Breast epithelium (tissue), 4 donors: ENCODE measurements around the gene YTHDF1. TPM values are rescaled to one million over a fixed set of nuclear protein-coding genes. Genes with fewer than 3 reads are reported as not detected.
"Not testable (repeated sequence)": the region's sequence is repeated elsewhere in the genome, so short reads cannot be mapped to it uniquely, and the experiment has no call there.

ENCODE experiments used
- DNase-seq, 2 donors: peaks; one replicate each; pipeline ENCODE4 v3.0.0-alpha.2; 2019; ENCODE audit warnings: low spot score in 2 of 2
- H3K27ac ChIP-seq, 2 donors: fragments of 200-600 bp; sonication (generic) in 1 of 2; one replicate each; pipeline ENCODE4 v1.5.1; 2016 to 2019; ENCODE audit warnings: mild to moderate bottlenecking in 1 of 2
- H3K27me3 ChIP-seq, 2 donors: fragments of 200-600 bp; sonication (generic) in 1 of 2; one replicate each; pipeline versions ENCODE4 v1.5.1 to v1.6.0; 2017 to 2019; ENCODE audit warnings: control low read depth in 1 of 2, mild to moderate bottlenecking in 1 of 2
- H3K36me3 ChIP-seq: fragments of 200-600 bp; one replicate; pipeline ENCODE4 v1.5.1; 2019
- H3K4me1 ChIP-seq, 2 donors: fragments of 200-600 bp; sonication (generic); one replicate each; pipeline ENCODE4 v1.5.1; 2016 to 2019; ENCODE audit warnings: control low read depth in 1 of 2
- H3K4me3 ChIP-seq, 3 donors: fragments of 200-600 bp; sonication (generic); 1 replicate in 2 of 3; 2 replicates in 1 of 3; pipeline ENCODE4 v1.5.1; 2016 to 2019; ENCODE audit warnings: mild to moderate bottlenecking in 3 of 3, moderate library complexity in 2 of 3
- H3K9me3 ChIP-seq, 2 donors: fragments of 200-600 bp; sonication (generic) in 1 of 2; one replicate each; pipeline ENCODE4 v1.5.1; 2016 to 2019; ENCODE audit warnings: control low read depth in 1 of 2
- POLR2A ChIP-seq: fragments of 450-650 bp; IDR thresholded peaks from one replicate; pipeline ENCODE4 v1.6.1; 2016; ENCODE audit warnings: antibody characterized with exemption, mild to moderate bottlenecking, moderate library complexity
- POLR2AphosphoS5 ChIP-seq, 3 donors: sonication (generic); formaldehyde crosslinking; IDR thresholded peaks; one replicate each; pipeline ENCODE4 v1.6.1; 2017; ENCODE audit warnings: antibody characterized with exemption in 3 of 3
- intact Hi-C: fragments of 100-400 bp; cut with DNase I; formaldehyde crosslinking; loops from one replicate; pipeline ENCODE4 v1.15.1; 2023; ENCODE audit warnings: low total_unique reads
- total RNA-seq, 3 donors: library from RNA; depleted of rRNA; stranded (reverse); fragments of >200 nt; gene quantifications; one replicate each; pipeline ENCODE4 v1.1.0, GENCODE V29; 2016
- TF ChIP-seq, protein P1 (sequence below), 3 donors: fragments of 450-650 bp; IDR thresholded peaks; one replicate each; pipeline ENCODE4 v1.5.1; 2016 to 2017; ENCODE audit warnings: antibody characterized with exemption in 3 of 3, mild to moderate bottlenecking in 3 of 3, moderate library complexity in 3 of 3

The YTHDF1 gene
- total RNA-seq, 3 donors from 2014 or later, result 23.0 to 32.8 (median 28.2) TPM

DNA sequence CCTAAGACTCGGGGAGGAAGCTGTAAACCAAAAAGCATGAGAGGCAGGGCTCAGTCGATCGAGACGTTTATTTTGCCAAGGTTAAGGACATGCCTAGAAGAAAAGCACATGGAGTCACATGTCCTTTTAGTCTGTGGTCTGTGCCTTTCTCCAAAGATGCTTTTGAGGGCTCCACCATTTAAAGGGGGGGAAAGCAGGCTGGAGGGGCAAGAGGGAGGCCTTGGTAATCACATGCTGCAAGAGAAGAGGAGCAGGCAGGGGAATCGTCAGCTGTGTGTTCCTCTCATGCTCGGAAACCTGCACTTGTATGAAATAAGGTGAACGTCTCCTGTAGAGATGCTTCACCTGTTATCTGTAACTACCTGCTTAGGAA lies 9.1 kb upstream of the YTHDF1 start:
- TF ChIP-seq POLR2A, result no peak
- no peak for TF ChIP-seq POLR2AphosphoS5 (IDR thresholded peaks at IDR 0.05)
- TF ChIP-seq, protein P1, sequence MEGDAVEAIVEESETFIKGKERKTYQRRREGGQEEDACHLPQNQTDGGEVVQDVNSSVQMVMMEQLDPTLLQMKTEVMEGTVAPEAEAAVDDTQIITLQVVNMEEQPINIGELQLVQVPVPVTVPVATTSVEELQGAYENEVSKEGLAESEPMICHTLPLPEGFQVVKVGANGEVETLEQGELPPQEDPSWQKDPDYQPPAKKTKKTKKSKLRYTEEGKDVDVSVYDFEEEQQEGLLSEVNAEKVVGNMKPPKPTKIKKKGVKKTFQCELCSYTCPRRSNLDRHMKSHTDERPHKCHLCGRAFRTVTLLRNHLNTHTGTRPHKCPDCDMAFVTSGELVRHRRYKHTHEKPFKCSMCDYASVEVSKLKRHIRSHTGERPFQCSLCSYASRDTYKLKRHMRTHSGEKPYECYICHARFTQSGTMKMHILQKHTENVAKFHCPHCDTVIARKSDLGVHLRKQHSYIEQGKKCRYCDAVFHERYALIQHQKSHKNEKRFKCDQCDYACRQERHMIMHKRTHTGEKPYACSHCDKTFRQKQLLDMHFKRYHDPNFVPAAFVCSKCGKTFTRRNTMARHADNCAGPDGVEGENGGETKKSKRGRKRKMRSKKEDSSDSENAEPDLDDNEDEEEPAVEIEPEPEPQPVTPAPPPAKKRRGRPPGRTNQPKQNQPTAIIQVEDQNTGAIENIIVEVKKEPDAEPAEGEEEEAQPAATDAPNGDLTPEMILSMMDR (IDR thresholded peaks at IDR 0.05), result no peak
- H3K27ac ChIP-seq, result no peak overlapping the region
- no peak for DNase-seq
- intact Hi-C loops, result no loop called here
- peaks cover 0 to 9% of the 10 kb centered on the region in 2 donors for H3K27me3 ChIP-seq
- H3K36me3 ChIP-seq, result no peaks in the 10 kb centered on the region
- no peaks in the 10 kb centered on the region for H3K9me3 ChIP-seq
- H3K4me3 ChIP-seq, result no peak overlapping the region
- H3K4me1 ChIP-seq, result no peaks in the 10 kb centered on the region

DNA sequence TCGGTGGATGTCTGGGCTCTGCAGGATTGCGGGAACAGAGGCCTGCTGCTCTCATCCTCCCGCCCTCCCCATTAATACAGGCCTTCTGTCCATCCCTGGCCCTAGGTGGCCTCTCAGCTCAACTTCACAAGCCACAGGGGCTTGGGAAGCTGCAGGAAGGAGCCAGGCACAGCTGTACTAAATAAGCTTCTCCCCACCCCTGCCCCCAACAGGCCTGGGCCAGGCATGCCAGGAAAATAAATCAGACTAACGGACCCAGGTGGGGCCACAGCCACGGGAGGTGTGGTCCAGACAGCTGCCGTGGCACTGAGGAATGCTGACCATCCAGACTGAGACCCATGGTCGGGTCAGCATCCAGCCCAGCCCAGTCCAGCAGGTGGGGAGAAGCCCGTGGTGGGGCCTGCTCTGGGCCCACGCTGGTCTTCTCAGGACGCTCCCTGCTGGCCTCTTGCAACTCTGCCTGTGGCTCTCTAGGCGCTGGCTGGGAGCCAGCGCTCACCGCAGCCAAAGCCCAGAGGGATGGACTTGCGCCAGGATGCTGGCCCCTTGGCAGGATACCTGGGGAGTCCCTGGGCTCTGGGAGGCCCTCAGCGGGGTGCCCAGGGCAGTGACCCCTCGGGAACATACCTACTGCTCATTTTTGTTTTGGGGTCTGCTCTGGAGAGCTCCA lies 8.6 kb upstream of the YTHDF1 start:
- DNase-seq, result no peak
- Histone ChIP-seq H3K27ac (no peak overlapping the region), H3K27me3 (peaks cover 0 to 8% of the 10 kb centered on the region in 2 donors), H3K36me3 (no peaks in the 10 kb centered on the region), H3K4me1 (no peaks in the 10 kb centered on the region), H3K9me3 (no peaks in the 10 kb centered on the region), H3K4me3 (no peak overlapping the region)
- intact Hi-C loops, result no loop called here
- TF ChIP-seq POLR2AphosphoS5 (IDR thresholded peaks at IDR 0.05) (no peak), POLR2A (no peak)
- TF ChIP-seq, protein P1 (IDR thresholded peaks at IDR 0.05), result no peak

DNA sequence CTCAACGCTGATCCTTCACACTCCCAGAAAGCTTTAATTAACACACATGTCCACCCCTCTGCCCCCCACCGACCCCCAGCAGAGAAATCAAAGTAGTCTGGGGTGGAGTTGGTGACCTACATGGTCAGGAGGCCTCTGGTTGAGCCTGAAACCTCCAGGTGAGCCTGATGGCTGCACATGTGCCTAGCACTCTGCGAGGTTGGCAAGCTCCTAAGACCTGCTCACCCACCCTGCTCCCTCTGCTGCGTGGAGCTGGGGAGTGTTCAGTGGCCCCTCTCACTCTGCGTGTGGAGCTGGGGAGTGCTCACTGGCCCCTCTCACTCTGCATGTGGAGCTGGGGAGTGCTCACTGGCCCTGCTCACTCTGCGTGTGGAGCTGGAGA lies 7.9 kb upstream of the YTHDF1 start:
- no peak overlapping the region for H3K27ac ChIP-seq
- no peaks in the 10 kb centered on the region for H3K9me3 ChIP-seq
- no peaks in the 10 kb centered on the region for H3K36me3 ChIP-seq
- no peaks in the 10 kb centered on the region for H3K4me1 ChIP-seq
- H3K4me3 ChIP-seq, result no peak overlapping the region
- TF ChIP-seq POLR2A (no peak), POLR2AphosphoS5 (IDR thresholded peaks at IDR 0.05) (no peak)
- TF ChIP-seq, protein P1 (IDR thresholded peaks at IDR 0.05), result no peak
- peaks cover 0 to 1% of the 10 kb centered on the region in 2 donors for H3K27me3 ChIP-seq
- no peak for DNase-seq
- intact Hi-C loops, result no loop called here

DNA sequence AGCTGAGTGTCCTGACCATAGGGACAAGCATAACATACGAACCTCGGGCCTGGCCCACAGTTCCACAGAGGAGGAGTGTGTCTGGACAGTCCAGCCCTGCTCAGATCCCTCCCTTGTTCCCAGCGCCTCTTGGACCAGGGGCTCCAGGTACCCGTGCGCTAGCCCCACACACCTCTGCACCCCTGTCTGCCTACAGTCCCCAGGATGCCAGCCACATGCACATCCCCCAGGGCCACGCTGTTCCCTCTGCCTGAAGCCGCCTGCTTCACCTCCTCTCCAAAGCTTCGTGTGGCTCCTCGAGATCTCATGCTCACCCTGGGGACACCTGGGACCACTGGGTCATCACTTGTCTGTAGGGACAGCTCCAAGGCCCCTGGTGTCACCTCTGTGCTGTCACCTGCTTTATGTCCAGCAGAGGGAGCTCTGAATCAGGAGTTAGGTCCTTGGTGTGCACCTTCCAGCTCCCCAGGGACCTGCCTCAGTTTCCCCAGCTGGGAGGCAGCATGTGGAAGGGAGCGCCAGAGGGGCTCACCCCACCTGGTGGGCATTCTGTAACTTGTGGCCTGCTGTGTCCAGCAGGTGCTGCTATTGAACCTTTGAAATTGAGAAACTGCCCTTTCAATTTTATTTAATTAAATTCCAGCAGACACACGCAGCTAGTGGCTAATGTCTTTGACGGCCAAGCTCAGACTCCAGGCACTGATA lies 7.3 kb upstream of the YTHDF1 start:
- TF ChIP-seq, protein P1 (IDR thresholded peaks at IDR 0.05), result peak in 2 of 3 donors; percentile 35 to 45
- TF ChIP-seq POLR2AphosphoS5 (IDR thresholded peaks at IDR 0.05), result no peak
- Histone ChIP-seq H3K27ac (no peak overlapping the region), H3K9me3 (no peaks in the 10 kb centered on the region), H3K36me3 (no peaks in the 10 kb centered on the region), H3K4me3 (no peak overlapping the region), H3K4me1 (no peaks in the 10 kb centered on the region), H3K27me3 (no peaks in the 10 kb centered on the region)
- intact Hi-C loops, result no loop called here
- DNase-seq, result no peak

DNA sequence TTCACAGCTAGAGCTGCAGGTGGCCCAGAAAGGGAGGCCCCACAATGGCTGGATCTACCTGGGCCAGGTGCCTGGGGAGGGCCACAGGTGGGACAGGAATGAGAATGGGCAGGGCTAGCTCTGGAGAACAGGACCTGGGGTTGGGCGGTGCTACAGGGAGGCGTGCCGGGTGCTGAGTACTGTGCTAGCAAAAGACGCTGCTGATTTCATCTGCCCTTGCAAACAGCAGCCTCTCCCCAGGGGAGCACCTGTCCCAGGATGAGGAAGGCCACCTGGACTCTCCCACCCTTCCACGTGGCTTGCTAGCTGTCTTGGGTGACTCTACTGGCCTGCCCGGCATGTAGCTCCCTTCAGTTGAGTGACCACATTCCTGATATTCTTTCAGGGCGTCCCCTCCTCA lies 6.6 kb upstream of the YTHDF1 start:
- Histone ChIP-seq H3K36me3 (no peaks in the 10 kb centered on the region), H3K4me1 (no peaks in the 10 kb centered on the region), H3K27me3 (no peaks in the 10 kb centered on the region), H3K9me3 (no peaks in the 10 kb centered on the region), H3K27ac (no peak overlapping the region), H3K4me3 (no peak overlapping the region)
- TF ChIP-seq, protein P1 (IDR thresholded peaks at IDR 0.05), result no peak
- no peak for TF ChIP-seq POLR2A
- TF ChIP-seq POLR2AphosphoS5 (IDR thresholded peaks at IDR 0.05), result no peak
- no peak for DNase-seq
- intact Hi-C loops, result no loop called here

DNA sequence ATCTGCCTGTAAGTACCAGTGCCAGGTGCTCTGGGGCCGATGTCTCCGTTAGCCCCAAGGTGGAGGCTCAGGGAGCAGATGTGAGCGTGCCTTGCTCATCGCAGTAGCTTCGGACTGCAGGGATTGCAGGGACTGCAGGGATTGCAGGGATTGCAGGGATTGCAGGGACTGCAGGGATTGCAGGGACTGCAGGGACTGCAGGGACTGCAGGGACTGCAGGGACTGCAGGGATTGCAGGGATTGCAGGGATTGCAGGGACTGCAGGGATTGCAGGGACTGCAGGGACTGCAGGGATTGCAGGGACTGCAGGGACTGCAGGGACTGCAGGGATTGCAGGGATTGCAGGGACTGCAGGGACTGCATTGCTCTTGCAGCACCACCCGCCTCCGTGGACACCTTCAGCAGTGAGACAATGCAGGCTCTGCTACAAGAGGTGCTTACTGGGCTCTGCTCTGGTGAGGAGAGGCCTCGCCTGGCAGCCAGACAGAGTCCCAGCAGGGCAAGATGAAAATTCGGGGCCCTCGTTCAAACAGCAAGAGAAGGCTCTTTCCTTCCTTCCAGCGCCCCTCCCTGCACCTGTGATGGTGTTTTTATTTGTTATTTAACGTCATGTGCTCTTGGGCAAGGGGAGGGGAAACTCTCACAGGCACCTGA lies 5.6 kb upstream of the YTHDF1 start:
- DNase-seq, H3K4me1 ChIP-seq: not testable (repeated sequence)

More for the DNA sequence above, 5.6 kb upstream of the YTHDF1 start:
- H3K9me3 ChIP-seq, H3K27ac ChIP-seq, H3K27me3 ChIP-seq, H3K36me3 ChIP-seq, intact Hi-C loops, H3K4me3 ChIP-seq: not testable (repeated sequence)
